Thoracic aorta endothelial cell (primary cell): ENCODE results near the gene SNAPC5. TPM values are rescaled to one million over a fixed set of nuclear protein-coding genes. Genes with fewer than 3 reads are reported as not detected.

ENCODE experiments used
- small RNA-seq: library from RNA; depleted of rRNA; stranded (forward); fragments of <200 nt; gene quantifications from one replicate; pipeline ENCODE3, GENCODE V24; 2012
- total RNA-seq: library from RNA; depleted of rRNA; stranded (reverse); fragments of >200 nt; gene quantifications from 2 replicates; pipeline ENCODE4 v1.2.3, GENCODE V29; 2012

Gene SNAPC5, protein sequence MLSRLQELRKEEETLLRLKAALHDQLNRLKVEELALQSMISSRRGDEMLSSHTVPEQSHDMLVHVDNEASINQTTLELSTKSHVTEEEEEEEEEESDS
- 11.2 and 12.0 TPM in 2 replicates for total RNA-seq

GRCh38 chr15:66497502-66498455, at the start of gene SNAPC5:
TSS of gene SNAPC5 (minus strand) at chr15:66497762. CDS start at chr15:66497731, 31 bp downstream.

GRCh38 chr15:66504563-66505429, 7.2 kb upstream of the SNAPC5 start, which contains the start of the genes RPL4 and ZWILCH:
TSS of gene RPL4 (minus strand) at chr15:66504855. CDS start at chr15:66504790, 65 bp downstream.
TSS of gene ZWILCH (plus strand) at chr15:66505326. CDS start at chr15:66505339, 13 bp downstream.

Small RNA genes within 50 kb of the gene (small RNA-seq; reads per million reads assigned to genes)
- gene MIR4512: not detected
- not detected for gene RF01159
- gene SNORD16: not detected
- not detected for gene SNORD18A
- not detected for gene SNORD18B
- gene SNORD18C: not detected

Other genes starting within 250 kb of the SNAPC5 start
- gene MEGF11, start 244.0 kb downstream of the SNAPC5 start, total RNA-seq: under 0.01 TPM in 1 of 2 replicates, not detected in the other
- gene DIS3L, start 204.2 kb downstream of the SNAPC5 start, total RNA-seq: 23.5 and 53.4 TPM in 2 replicates
- gene TIPIN, start 141.1 kb downstream of the SNAPC5 start, total RNA-seq: 16.9 and 18.8 TPM in 2 replicates
- gene MAP2K1, start 110.8 kb downstream of the SNAPC5 start, total RNA-seq: 72.5 and 80.6 TPM in 2 replicates
- gene RPL4, start 7.1 kb upstream of the SNAPC5 start, total RNA-seq: 3,099 and 3,187 TPM in 2 replicates
- gene ZWILCH, start 7.6 kb upstream of the SNAPC5 start, total RNA-seq: 53.5 and 56.5 TPM in 2 replicates
- not detected in 2 replicates for gene LCTL, start 68.2 kb upstream of the SNAPC5 start, total RNA-seq
- gene SMAD6, start 204.5 kb upstream of the SNAPC5 start, total RNA-seq: 22.0 and 32.6 TPM in 2 replicates